Posterior cingulate gyrus (tissue), 11 donors: Measurements from ENCODE around the gene ANKRD44.

ENCODE experiments used
- DNase-seq, 10 donors: peaks; one replicate each; pipeline versions ENCODE4 v3.0.0 to v3.0.0-alpha.2; 2020 to 2021; ENCODE audit warnings: mixed read lengths in 3 of 10
- intact Hi-C: fragments of 100-400 bp; cut with DNase I; formaldehyde crosslinking; loops from one replicate; pipeline ENCODE4 v1.15.1; 2023

Gene ANKRD44

GRCh38 chr2:197265924-197266323 is 44.7 kb downstream of the ANKRD44 start:
- no peak for DNase-seq
- intact Hi-C loops: no loop called here

- no peak for DNase-seq
- intact Hi-C loops: no loop called here
Measured at GRCh38 chr2:197265036-197265435, 45.5 kb downstream of the ANKRD44 start.

DNA sequence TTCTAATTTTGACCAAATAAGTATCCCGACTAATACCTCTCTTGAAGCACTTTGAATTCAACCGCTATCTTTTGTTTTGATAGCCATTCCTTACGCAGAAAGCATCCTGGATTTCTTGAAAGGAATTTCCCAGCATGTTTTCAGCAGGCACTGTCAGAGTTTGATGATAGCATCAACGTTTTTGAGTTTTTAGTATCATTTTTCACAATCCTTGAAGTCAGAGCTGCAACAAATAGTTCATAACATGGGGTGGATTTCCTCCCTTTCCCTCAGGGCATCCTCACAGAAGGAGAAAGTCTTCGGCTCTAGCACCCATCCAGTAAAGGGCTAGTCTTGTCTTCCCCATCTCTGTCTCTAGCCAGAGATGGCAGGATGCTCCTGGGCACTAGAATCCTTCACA is 46.2 kb downstream of the ANKRD44 start:
- intact Hi-C loops: no loop called here
- no peak for DNase-seq

DNA sequence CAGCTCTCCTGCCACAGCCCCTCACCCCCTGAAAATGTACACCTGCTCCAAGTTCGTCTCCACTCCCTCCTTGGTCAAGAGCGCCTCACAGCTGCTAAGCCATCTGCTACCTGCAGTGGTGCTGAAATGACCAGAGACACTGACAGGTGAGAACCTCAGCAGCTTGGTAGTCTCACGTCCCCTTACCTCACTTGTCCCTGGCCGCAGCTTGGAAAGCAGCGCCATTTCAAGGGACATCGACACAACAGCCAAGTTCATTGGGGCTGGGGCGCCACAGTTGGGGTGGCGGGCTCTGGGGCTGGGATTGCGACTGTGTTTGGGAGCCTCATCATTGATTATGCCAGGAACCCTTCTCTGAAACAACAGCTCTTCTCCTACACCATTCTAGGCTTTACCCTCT is 47.5 kb downstream of the ANKRD44 start:
- no peak for DNase-seq

DNA sequence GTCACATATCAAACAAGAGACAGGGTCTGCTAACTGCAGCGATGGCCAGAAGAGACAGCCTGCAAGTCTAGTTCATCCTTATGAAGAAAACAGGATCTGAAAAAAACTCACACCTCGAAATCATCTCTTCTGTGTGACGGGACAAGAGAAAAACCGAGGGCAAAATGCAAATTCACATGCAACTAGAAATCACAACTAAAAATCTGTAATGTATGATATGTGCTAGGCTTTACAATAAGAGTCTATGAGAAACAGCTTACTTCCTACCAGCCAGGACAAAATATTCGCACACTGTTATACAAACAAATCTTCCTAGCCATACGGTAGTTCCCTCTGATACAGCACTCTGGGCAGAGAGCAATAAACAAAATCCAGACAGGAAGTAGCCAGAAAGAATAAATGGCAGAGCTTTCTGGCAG is 48.8 kb downstream of the ANKRD44 start:
- DNase-seq: no peak
- intact Hi-C loops: no loop called here

More for the DNA sequence above, 47.5 kb downstream of the ANKRD44 start:
- intact Hi-C loops: no loop called here

DNA sequence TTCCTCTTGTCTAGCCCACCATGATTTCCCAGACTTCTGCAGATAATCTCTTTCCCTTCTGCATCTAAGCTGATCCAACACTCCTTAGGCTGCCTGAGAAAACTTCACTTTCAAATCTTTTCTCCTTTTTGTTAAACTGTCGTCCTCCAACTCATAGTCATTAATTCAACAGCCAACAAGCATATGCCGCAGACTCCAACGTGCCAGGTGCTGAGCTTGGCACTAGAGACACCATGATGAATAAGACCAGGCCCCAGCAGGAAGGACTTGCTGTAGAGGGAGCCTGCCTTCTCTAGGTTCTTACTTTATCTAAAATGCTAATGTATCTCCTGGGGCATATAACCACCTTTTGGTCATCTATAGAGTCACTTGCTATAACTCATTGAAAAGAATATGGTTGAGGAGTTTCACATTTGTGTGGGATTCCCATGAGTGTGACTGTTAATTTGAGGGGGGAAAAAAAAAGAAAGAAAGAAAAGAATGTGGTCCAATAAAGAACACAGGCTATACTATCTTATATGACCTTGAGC is 51.0 kb downstream of the ANKRD44 start:
- intact Hi-C loops: no loop called here

GRCh38 chr2:197258580-197258979 is 52.0 kb downstream of the ANKRD44 start:
- DNase-seq: no peak
- intact Hi-C loops: no loop called here

More for the DNA sequence above, 51.0 kb downstream of the ANKRD44 start:
- no peak for DNase-seq

GRCh38 chr2:197256547-197257170 is 53.9 kb downstream of the ANKRD44 start:
- no peak for DNase-seq
- intact Hi-C loops: no loop called here

DNA sequence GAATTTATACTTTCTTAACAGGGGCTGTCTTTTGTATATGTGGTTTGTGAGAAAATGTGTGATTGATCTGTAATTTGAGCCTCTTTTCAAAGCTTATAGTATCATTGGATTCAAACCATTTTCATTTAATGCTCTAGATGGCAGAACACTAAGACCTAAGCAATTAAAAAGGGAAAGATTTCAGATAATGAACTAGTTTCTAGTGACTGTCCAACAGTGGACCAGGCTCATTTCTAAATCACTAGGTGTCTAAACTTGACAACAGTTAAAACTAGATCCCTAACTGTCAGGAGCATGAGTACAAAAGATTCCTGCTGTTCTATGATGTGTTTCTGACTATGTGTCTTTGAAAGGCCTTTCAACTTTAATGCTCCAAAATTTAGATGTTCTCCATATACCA is 54.6 kb downstream of the ANKRD44 start:
- no peak for DNase-seq
- intact Hi-C loops: no loop called here

DNA sequence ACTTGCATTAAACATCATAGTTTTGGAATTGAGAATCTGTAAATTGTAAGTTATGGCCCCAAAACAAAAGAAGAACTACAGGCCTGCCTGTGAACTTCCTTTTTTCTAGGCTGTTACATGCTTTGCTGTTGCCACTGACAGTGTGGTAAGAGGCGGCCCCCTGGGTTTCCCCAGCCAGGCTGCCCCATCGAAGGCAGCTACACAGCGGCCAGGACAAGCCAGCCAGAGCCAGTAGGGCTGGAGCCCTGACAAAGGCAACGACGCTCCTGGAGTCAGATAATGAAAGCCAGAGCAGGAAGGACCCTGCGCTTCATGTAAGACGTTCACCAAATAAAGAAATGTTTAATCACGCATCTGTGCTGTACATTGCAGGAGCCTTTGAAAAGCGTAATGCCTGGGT is 55.0 kb downstream of the ANKRD44 start:
- peak in 9 of 10 donors; percentile 23 to 92 (median 48) for DNase-seq
- intact Hi-C loops: no loop called here

GRCh38 chr2:197254776-197255530 is 55.6 kb downstream of the ANKRD44 start:
- intact Hi-C loops: no loop called here
- no peak for DNase-seq

- intact Hi-C loops: no loop called here
- DNase-seq: no peak
Measured at GRCh38 chr2:197251576-197251975, 59.0 kb downstream of the ANKRD44 start.

DNA sequence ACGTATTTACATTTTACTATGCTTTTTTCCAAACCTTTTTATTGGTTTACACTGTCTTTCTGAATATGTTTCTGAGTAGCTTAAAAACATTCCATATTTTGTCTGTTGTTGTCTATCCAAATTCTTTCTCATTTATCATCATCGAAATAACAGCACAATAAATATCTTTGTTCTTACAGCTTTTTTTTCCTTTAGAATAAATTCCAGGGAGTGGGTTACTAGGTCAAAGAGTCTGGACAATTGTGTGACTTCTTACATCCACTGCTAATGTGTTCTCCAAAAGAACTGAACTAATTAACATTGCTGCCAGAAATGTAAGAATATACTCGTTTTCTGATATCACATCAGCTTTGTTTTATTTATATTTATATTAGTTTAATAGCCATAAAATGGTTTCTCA is 59.4 kb downstream of the ANKRD44 start:
- DNase-seq: no peak
- intact Hi-C loops: no loop called here

- no peak for DNase-seq
- intact Hi-C loops: no loop called here
Measured at GRCh38 chr2:197250084-197250397, 60.5 kb downstream of the ANKRD44 start.

DNA sequence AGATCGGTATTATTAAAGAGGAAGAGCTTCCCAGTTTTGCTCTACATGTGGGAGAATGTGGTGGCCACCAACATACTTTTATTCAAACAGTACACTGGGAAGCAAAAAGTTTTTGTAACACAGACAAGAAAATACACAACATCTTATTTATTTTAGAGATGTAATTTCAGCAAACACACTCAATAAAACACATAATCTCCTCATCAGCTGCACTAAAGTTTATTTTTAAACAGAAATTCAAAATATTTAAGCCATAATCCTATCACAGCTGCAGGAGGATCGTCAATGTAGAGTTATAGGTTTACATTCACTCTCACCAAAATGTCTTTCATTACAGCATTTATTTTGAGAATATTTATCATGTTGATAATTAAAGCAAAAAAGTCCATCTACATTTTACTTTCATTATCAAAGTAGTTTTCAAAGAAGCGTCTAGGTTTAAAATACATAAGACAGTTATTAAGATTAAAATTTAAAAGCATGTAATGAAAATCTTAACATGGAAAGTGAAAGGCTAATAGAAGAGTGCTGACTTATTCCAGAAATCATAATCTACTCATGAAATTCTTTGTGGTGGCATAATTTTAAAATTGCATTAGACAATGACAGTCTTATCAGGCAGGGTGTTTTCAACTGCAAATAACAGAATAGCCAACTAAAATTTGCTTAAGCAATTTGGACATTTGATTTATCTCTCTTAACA is 61.0 kb downstream of the ANKRD44 start:
- no peak for DNase-seq
- intact Hi-C loops: no loop called here

DNA sequence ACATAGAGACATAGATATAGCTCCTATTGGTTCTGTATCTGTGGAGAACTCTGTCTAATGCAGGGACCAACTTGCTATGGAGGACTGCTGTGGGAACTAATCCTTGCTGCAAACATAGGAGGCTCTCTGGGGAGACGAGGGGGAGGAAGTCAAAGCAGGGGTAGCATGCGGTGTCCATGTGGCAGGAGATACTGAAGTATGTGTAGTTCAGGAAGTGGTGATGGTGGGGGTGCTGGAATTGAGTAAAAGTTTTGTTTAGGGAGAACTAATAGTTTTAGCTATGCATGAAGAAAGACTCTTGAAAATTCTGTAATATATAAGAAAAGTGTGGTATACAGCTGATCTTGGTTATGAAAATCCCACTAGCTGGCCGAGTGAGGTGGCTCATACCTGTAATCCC is 62.0 kb downstream of the ANKRD44 start:
- DNase-seq: peak in 1 of 10 donors; percentile 86
- intact Hi-C loops: no loop called here

- no peak for DNase-seq
Measured at GRCh38 chr2:197248001-197248401, 62.6 kb downstream of the ANKRD44 start.

GRCh38 chr2:197247083-197247482 is 63.5 kb downstream of the ANKRD44 start:
- intact Hi-C loops: no loop called here
- DNase-seq: no peak

More at GRCh38 chr2:197248001-197248401, 62.6 kb downstream of the ANKRD44 start:
- intact Hi-C loops: no loop called here

DNA sequence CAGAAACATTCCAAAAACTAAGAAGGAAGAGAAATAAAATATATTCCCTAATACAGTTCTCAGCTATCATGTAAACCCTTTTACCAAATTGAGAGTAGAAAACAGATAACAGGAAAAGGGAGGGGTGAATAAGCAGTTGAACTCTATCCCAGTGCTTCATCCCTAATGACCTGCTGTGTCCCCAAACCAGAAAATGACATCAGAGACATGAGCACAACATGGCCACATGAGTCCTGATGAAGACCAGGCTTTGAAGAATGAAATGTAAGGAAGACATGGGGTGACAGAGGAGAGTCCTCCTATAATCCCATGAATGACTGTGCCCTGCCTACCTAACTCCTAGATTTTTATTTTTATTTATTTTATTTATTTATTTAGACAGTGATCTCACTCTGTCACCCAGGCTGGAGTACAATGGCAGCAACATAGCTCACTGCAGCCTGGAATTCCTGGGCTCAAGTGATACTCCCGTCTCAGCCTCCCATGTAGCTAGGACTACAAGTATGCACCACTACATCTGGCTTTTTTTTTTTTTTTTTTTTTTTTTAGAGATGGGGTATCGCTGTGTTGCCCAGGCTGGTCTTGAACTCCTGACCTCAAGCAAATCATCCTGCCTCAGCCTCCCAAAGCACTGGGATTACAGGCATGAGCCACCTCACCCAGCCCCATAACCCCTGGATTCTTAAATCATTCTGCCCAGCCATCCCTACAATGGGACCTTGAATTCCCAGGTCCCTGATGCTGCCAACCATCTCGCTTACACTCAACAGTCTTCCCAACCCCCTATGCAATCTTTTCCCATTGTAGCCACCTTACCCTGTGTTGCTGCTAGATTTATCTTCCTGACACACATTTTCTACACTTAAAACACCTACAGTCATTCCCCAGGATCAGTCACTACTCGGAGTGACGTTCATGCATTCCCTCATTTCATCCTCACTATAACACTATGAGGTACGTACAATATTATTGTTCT is 64.5 kb downstream of the ANKRD44 start:
- DNase-seq: no peak
- intact Hi-C loops: no loop called here

- DNase-seq: no peak
- intact Hi-C loops: no loop called here
Measured at GRCh38 chr2:197244349-197244748, 66.2 kb downstream of the ANKRD44 start.
